ENCODE measurements around the gene GNPTG.

GNPTG gene

GRCh38 chr16:1351582-1352362 is at the start of gene GNPTG, which contains the start of gene TSR3:
Gene GNPTG, plus strand, starts transcription at chr16:1351931. Its CDS starts 35 bp downstream, at chr16:1351966.
Gene TSR3, minus strand, starts transcription at chr16:1351878. Its CDS starts 74 bp downstream, at chr16:1351804.
- DNase-seq (ENCODE audit: low read depth in 2 of 3, low spot score in 2 of 3) = peak; percentile 69 to 88 (median 73)

- no peak for DNase-seq (ENCODE audit: low read depth in 2 of 3, low spot score in 2 of 3)
These were observed 45.9 kb upstream of the GNPTG start for GRCh38 chr16:1305823-1306222.

- DNase-seq (ENCODE audit: low read depth in 2 of 3, low spot score in 2 of 3) = no peak
These were observed 45.4 kb upstream of the GNPTG start for GRCh38 chr16:1306334-1306733.

- no peak for DNase-seq (ENCODE audit: low read depth in 2 of 3, low spot score in 2 of 3)
These were observed 43.4 kb upstream of the GNPTG start for GRCh38 chr16:1308036-1308976.

GRCh38 chr16:1308977-1309885 is 42.5 kb upstream of the GNPTG start, which contains the start of gene UBE2I:
Gene UBE2I, plus strand, starts transcription at chr16:1309636. Its CDS starts 4,395 bp downstream, at chr16:1314031.
- DNase-seq (ENCODE audit: low read depth in 2 of 3, low spot score in 2 of 3) = peak; percentile 95 to 99 (median 98)

GRCh38 chr16:1309888-1310831 is 41.6 kb upstream of the GNPTG start:
- peak in 1 of 3 experiments; percentile 39 for DNase-seq (ENCODE audit: low read depth in 2 of 3, low spot score in 2 of 3)

GRCh38 chr16:1310832-1311200 is 40.9 kb upstream of the GNPTG start:
- no peak for DNase-seq (ENCODE audit: low read depth in 2 of 3, low spot score in 2 of 3)

GRCh38 chr16:1311212-1311737 is 40.5 kb upstream of the GNPTG start:
- no peak for DNase-seq (ENCODE audit: low read depth in 2 of 3, low spot score in 2 of 3)

- DNase-seq (ENCODE audit: low read depth in 2 of 3, low spot score in 2 of 3) = no peak
These were observed 39.8 kb upstream of the GNPTG start for GRCh38 chr16:1311738-1312466.

- DNase-seq (ENCODE audit: low read depth in 2 of 3, low spot score in 2 of 3) = no peak
These were observed 39.3 kb upstream of the GNPTG start for GRCh38 chr16:1312467-1312816.

GRCh38 chr16:1312903-1313302 is 38.8 kb upstream of the GNPTG start:
- no peak for DNase-seq (ENCODE audit: low read depth in 2 of 3, low spot score in 2 of 3)

GRCh38 chr16:1313721-1314369 is 37.9 kb upstream of the GNPTG start:
- no peak for DNase-seq (ENCODE audit: low read depth in 2 of 3, low spot score in 2 of 3)

- no peak for DNase-seq (ENCODE audit: low read depth in 2 of 3, low spot score in 2 of 3)
These were observed 37.2 kb upstream of the GNPTG start for GRCh38 chr16:1314399-1315068.

- DNase-seq (ENCODE audit: low read depth in 2 of 3, low spot score in 2 of 3) = no peak
These were observed 36.4 kb upstream of the GNPTG start for GRCh38 chr16:1315081-1316032.

- DNase-seq (ENCODE audit: low read depth in 2 of 3, low spot score in 2 of 3) = no peak
These were observed 35.7 kb upstream of the GNPTG start for GRCh38 chr16:1316033-1316405.

- no peak for DNase-seq (ENCODE audit: low read depth in 2 of 3, low spot score in 2 of 3)
These were observed 34.1 kb upstream of the GNPTG start for GRCh38 chr16:1317479-1318267.
